ENCODE results near the gene HPSE. TPM values are rescaled to one million over a fixed set of nuclear protein-coding genes. Genes with fewer than 3 reads are reported as not detected.

The HPSE gene
- total and polyA plus RNA-seq, 2 donors (not counting 1 experiment from before 2014, with no cell fraction given), result 1.3 to 2.6 TPM

- ChIA-PET CTCF (no interaction called here), POLR2A (no interaction called here)
- no peak overlapping the region for H3K4me3 ChIP-seq (ENCODE audit: control extremely low read depth in 1 of 5, extremely low read depth in 1 of 5, insufficient read depth in 1 of 5, low read depth in 2 of 5, low read length in 4 of 5)
- no peaks in the 10 kb centered on the region for H4K20me1 ChIP-seq (ENCODE audit: control insufficient read depth, insufficient read depth, low read length, poor library complexity, severe bottlenecking)
- H3K4me1 Mint-ChIP-seq, result peaks cover 20% of the 10 kb centered on the region
- no peaks in the 10 kb centered on the region for H3K27me3 Mint-ChIP-seq
- H3K27ac ChIP-seq (ENCODE audit: low read length in 2 of 2), result no peak overlapping the region
- H2AFZ ChIP-seq (ENCODE audit: insufficient read depth, low read depth, low read length, poor library complexity, severe bottlenecking), result no peak overlapping the region
- H3K9me3 ChIP-seq (ENCODE audit: control extremely low read depth in 1 of 3, control insufficient read depth in 2 of 3, insufficient read depth in 1 of 3, low read length in 2 of 3), result peaks cover 0 to 2% (median 0%) of the 10 kb centered on the region in 3 donors
- no peak overlapping the region for H3K9ac ChIP-seq (ENCODE audit: low read length)
- peaks cover 12 to 19% of the 10 kb centered on the region in 2 donors for H3K4me1 ChIP-seq (ENCODE audit: control insufficient read depth in 2 of 2, insufficient read depth in 2 of 2, low read length in 2 of 2)
- no CpG with 5 or more reads among the region's 3 CpGs for WGBS (ENCODE audit: insufficient coverage)
- intact Hi-C loops (cut with micrococcal nuclease), result loop anchor here (5.0 to 10.0 kb wide), 2 partner anchors 50 to 123 kb away; partner anchors contain the start of genes COQ2, HELQ and MRPS18C
- TF ChIP-seq EZH2 (IDR thresholded peaks at IDR 0.05; ENCODE audit: borderline replicate concordance, insufficient read depth, low read depth, low read length, poor library complexity, severe bottlenecking), result no peak
- TF ChIP-seq CTCF (IDR thresholded peaks at IDR 0.05), result no peak
- H3K27me3 ChIP-seq (replicated peaks in 1 of 4; ENCODE audit: control extremely low read depth in 1 of 4, control insufficient read depth in 3 of 4, insufficient read depth in 4 of 4, low read length in 3 of 4), result peaks cover 0 to 6% (median 0%) of the 10 kb centered on the region in 4 experiments
- H3K4me2 ChIP-seq (replicated peaks; ENCODE audit: low read depth, low read length, poor library complexity, severe bottlenecking), result no peak overlapping the region
- H3K36me3 ChIP-seq (replicated peaks in 1 of 2; ENCODE audit: control extremely low read depth in 1 of 2, control insufficient read depth in 1 of 2, extremely low read depth in 1 of 2, insufficient read depth in 2 of 2, low read length in 1 of 2), result no peaks in the 10 kb centered on the region
- no peaks in the 10 kb centered on the region for H3K79me2 ChIP-seq (ENCODE audit: control insufficient read depth, insufficient read depth, low read length)
- H3K4me3 Mint-ChIP-seq, result no peak overlapping the region
- no peaks in the 10 kb centered on the region for H3K9me3 Mint-ChIP-seq (ENCODE audit: insufficient read depth)
- no peak overlapping the region for H3K27ac Mint-ChIP-seq
- DNase-seq (no peak), ATAC-seq (ENCODE audit: low read depth) (no peak)
These were observed 2.7 kb downstream of the HPSE start for GRCh38 chr4:83331956-83332355.

GRCh38 chr4:83329521-83330110 is 5.0 kb downstream of the HPSE start:
- ChIA-PET POLR2A (interaction anchor here (0.6 kb wide), 1 partner anchor 95 kb away, joined by 5 read pairs; no protein-coding TSS in a partner anchor), CTCF (interaction anchor here (0.8 kb wide), 1 partner anchor 255 kb away, joined by 3 read pairs; no protein-coding TSS in a partner anchor)
- H4K20me1 ChIP-seq (ENCODE audit: control insufficient read depth, insufficient read depth, low read length, poor library complexity, severe bottlenecking), result no peaks in the 10 kb centered on the region
- no peak overlapping the region for H3K4me2 ChIP-seq (replicated peaks; ENCODE audit: low read depth, low read length, poor library complexity, severe bottlenecking)
- H3K4me3 Mint-ChIP-seq, result no peak overlapping the region
- peaks cover 6 to 9% of the 10 kb centered on the region in 2 donors for H3K4me1 ChIP-seq (ENCODE audit: control insufficient read depth in 2 of 2, insufficient read depth in 2 of 2, low read length in 2 of 2)
- TF ChIP-seq CTCF (IDR thresholded peaks at IDR 0.05) (no peak), EZH2 (IDR thresholded peaks at IDR 0.05; ENCODE audit: borderline replicate concordance, insufficient read depth, low read depth, low read length, poor library complexity, severe bottlenecking) (no peak)
- no peak for DNase-seq
- no peak overlapping the region for H3K27ac ChIP-seq (ENCODE audit: low read length in 2 of 2)
- H3K27ac Mint-ChIP-seq, result no peak overlapping the region
- ATAC-seq (ENCODE audit: low read depth), result no peak
- 70% methylated on average over 2 of the region's 5 CpGs for WGBS (ENCODE audit: insufficient coverage)
- H3K9me3 Mint-ChIP-seq (ENCODE audit: insufficient read depth), result no peaks in the 10 kb centered on the region
- H3K27me3 ChIP-seq (replicated peaks in 1 of 4; ENCODE audit: control extremely low read depth in 1 of 4, control insufficient read depth in 3 of 4, insufficient read depth in 4 of 4, low read length in 3 of 4), result no peaks in the 10 kb centered on the region
- H3K9me3 ChIP-seq (ENCODE audit: control extremely low read depth in 1 of 3, control insufficient read depth in 2 of 3, insufficient read depth in 1 of 3, low read length in 2 of 3), result no peaks in the 10 kb centered on the region
- peaks cover 11% of the 10 kb centered on the region for H3K4me1 Mint-ChIP-seq
- H3K36me3 ChIP-seq (replicated peaks in 1 of 2; ENCODE audit: control extremely low read depth in 1 of 2, control insufficient read depth in 1 of 2, extremely low read depth in 1 of 2, insufficient read depth in 2 of 2, low read length in 1 of 2), result no peaks in the 10 kb centered on the region
- no peak overlapping the region for H3K4me3 ChIP-seq (ENCODE audit: control extremely low read depth in 1 of 5, extremely low read depth in 1 of 5, insufficient read depth in 1 of 5, low read depth in 2 of 5, low read length in 4 of 5)
- no peak overlapping the region for H3K9ac ChIP-seq (ENCODE audit: low read length)
- H2AFZ ChIP-seq (ENCODE audit: insufficient read depth, low read depth, low read length, poor library complexity, severe bottlenecking), result no peak overlapping the region
- H3K79me2 ChIP-seq (ENCODE audit: control insufficient read depth, insufficient read depth, low read length), result no peaks in the 10 kb centered on the region
- intact Hi-C loops (cut with micrococcal nuclease), result loop anchor here (5.0 to 10.0 kb wide), 2 partner anchors 47 to 125 kb away; partner anchors contain the start of genes COQ2, HELQ and MRPS18C
- no peaks in the 10 kb centered on the region for H3K27me3 Mint-ChIP-seq
